OCI-LY7 (cell line): ENCODE data around the gene EEF1AKMT2. TPM values are rescaled to one million over a fixed set of nuclear protein-coding genes. Genes with fewer than 3 reads are reported as not detected.

Source experiments
- BruUV-seq: library from RNA; stranded (reverse); fragments of 400-500 nt; replicated peaks from 2 replicates; lab custom pipeline; 2021; lab: Mats Ljungman, UMichigan
- CTCF ChIA-PET: fragments of 300-600 bp; sonication (Branson Sonifier 250); formaldehyde crosslinking; loops from one replicate; lab custom pipeline; 2022; ENCODE audit warnings: antibody characterized with exemption; ENCODE audit not compliant: unreplicated experiment; lab: Charles Lee
- POLR2A ChIA-PET: fragments of 300-600 bp; sonication (Branson Sonifier 250); formaldehyde crosslinking; loops from one replicate; lab custom pipeline; 2022; ENCODE audit warnings: antibody characterized with exemption; lab: Charles Lee
- DNase-seq: peaks from one replicate; pipeline ENCODE4 v3.0.0-alpha.2; 2015; ENCODE audit warnings: low spot score
- H2AFZ ChIP-seq: fragments of 200-600 bp; sonication (generic), shearing (Covaris generic); 2 replicates; pipeline ENCODE4 v1.6.1; 2014; ENCODE audit warnings: mild to moderate bottlenecking, antibody characterized with exemption, low read length, moderate library complexity
- H3K27ac ChIP-seq: fragments of 200-600 bp; sonication (generic); 2 replicates; pipeline ENCODE4 v1.5.1; 2014; ENCODE audit warnings: mixed run types, low read depth, mild to moderate bottlenecking, moderate library complexity, low read length, inconsistent platforms; ENCODE audit not compliant: poor library complexity, severe bottlenecking
- H3K36me3 ChIP-seq: fragments of 200-600 bp; sonication (generic); 2 replicates; pipeline ENCODE4 v1.6.1; 2014; ENCODE audit warnings: mild to moderate bottlenecking, antibody characterized with exemption, low read length, moderate library complexity, mixed read lengths; ENCODE audit not compliant: insufficient read depth
- H3K4me1 ChIP-seq: fragments of 200-600 bp; sonication (generic); 2 replicates; pipeline ENCODE4 v1.5.1; 2014; ENCODE audit warnings: mild to moderate bottlenecking, low read length; ENCODE audit not compliant: insufficient read depth, poor library complexity, severe bottlenecking
- H3K4me2 ChIP-seq: fragments of 200-600 bp; sonication (generic); 2 replicates; pipeline ENCODE4 v1.6.1; 2014; ENCODE audit warnings: mild to moderate bottlenecking, low read length
- H3K4me3 ChIP-seq: fragments of 200-600 bp; sonication (generic); 2 replicates; pipeline ENCODE4 v1.5.1; 2014; ENCODE audit warnings: mild to moderate bottlenecking, low read depth, low read length; ENCODE audit not compliant: poor library complexity, severe bottlenecking
- H3K79me2 ChIP-seq: fragments of 200-600 bp; sonication (generic); 2 replicates; pipeline ENCODE4 v1.6.1; 2016; ENCODE audit warnings: low read depth, mild to moderate bottlenecking, low read length, moderate library complexity, mixed read lengths; ENCODE audit not compliant: insufficient read depth
- H3K9me2 ChIP-seq: fragments of 200-600 bp; sonication (generic); 2 replicates; pipeline ENCODE4 v1.6.1; 2016; ENCODE audit warnings: mild to moderate bottlenecking, low read length, mixed read lengths; ENCODE audit not compliant: insufficient read depth
- H3K9me3 ChIP-seq: fragments of 200-600 bp; sonication (generic); 2 replicates; pipeline ENCODE4 v1.6.1; 2014; ENCODE audit warnings: mild to moderate bottlenecking, mixed run types, low read length, mixed read lengths
- H4K20me1 ChIP-seq: fragments of 200-600 bp; sonication (generic); 2 replicates; pipeline ENCODE4 v1.6.1; 2014; ENCODE audit warnings: mild to moderate bottlenecking, antibody characterized with exemption, low read length, moderate library complexity, mixed read lengths; ENCODE audit not compliant: insufficient read depth
- EZH2phosphoT487 ChIP-seq: fragments of 200-600 bp; sonication (generic); IDR thresholded peaks from 2 replicates; pipeline ENCODE4 v1.6.1; 2018; ENCODE audit warnings: low read depth, borderline replicate concordance, mild to moderate bottlenecking, mixed run types, antibody characterized with exemption, low read length, moderate library complexity, mixed read lengths
- intact Hi-C: fragments of 100-400 bp; cut with micrococcal nuclease; formaldehyde crosslinking; loops from one replicate; pipeline ENCODE4 v1.10.0; 2022; ENCODE audit not compliant: unreplicated experiment
- total RNA-seq, 2 experiments: library from RNA; depleted of rRNA in 1 of 2; stranded (reverse); fragments of >200 nt in 1 of 2; shearing (Covaris generic) in 1 of 2; gene quantifications; 2 replicates each; pipeline ENCODE4 v1.2.3, GENCODE V29; 2014 to 2022
- TF ChIP-seq, protein P1 (sequence below): fragments of 200-600 bp; sonication (generic); conservative IDR thresholded peaks from 2 replicates; pipeline ENCODE4 v1.5.1; 2014; ENCODE audit warnings: mild to moderate bottlenecking, antibody characterized with exemption, low read length, moderate library complexity, mixed read lengths

Gene EEF1AKMT2
- total RNA-seq, 2 experiments from 2014 or later, result 32.4 to 37.7 TPM

- Histone ChIP-seq H3K4me3 (no peak overlapping the region), H3K9me2 (no peaks in the 10 kb centered on the region), H3K27ac (no peak overlapping the region), H3K4me1 (peaks cover 78% of the 10 kb centered on the region), H3K36me3 (peaks cover 79% of the 10 kb centered on the region), H3K79me2 (peaks cover 96% of the 10 kb centered on the region), H4K20me1 (peaks cover 51% of the 10 kb centered on the region), H3K4me2 (no peak overlapping the region), H3K9me3 (no peaks in the 10 kb centered on the region), H2AFZ (no peak overlapping the region)
- ChIA-PET CTCF (interaction anchor here (0.6 kb wide), 1 partner anchor 80 kb away, joined by 3 read pairs; no protein-coding TSS in a partner anchor), POLR2A (interaction anchor here (0.9 to 4.6 kb wide), 4 partner anchors 9 to 186 kb away, joined by 3 to 29 read pairs (median 3); no protein-coding TSS in a partner anchor)
- no TSS peak for BruUV-seq
- no peak for DNase-seq
- TF ChIP-seq, protein P1, sequence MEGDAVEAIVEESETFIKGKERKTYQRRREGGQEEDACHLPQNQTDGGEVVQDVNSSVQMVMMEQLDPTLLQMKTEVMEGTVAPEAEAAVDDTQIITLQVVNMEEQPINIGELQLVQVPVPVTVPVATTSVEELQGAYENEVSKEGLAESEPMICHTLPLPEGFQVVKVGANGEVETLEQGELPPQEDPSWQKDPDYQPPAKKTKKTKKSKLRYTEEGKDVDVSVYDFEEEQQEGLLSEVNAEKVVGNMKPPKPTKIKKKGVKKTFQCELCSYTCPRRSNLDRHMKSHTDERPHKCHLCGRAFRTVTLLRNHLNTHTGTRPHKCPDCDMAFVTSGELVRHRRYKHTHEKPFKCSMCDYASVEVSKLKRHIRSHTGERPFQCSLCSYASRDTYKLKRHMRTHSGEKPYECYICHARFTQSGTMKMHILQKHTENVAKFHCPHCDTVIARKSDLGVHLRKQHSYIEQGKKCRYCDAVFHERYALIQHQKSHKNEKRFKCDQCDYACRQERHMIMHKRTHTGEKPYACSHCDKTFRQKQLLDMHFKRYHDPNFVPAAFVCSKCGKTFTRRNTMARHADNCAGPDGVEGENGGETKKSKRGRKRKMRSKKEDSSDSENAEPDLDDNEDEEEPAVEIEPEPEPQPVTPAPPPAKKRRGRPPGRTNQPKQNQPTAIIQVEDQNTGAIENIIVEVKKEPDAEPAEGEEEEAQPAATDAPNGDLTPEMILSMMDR, result no peak
- no peak for TF ChIP-seq EZH2phosphoT487
- intact Hi-C loops, result no loop called here
Observed at GRCh38 chr10:124727361-124727960, 64.2 kb downstream of the EEF1AKMT2 start.

DNA sequence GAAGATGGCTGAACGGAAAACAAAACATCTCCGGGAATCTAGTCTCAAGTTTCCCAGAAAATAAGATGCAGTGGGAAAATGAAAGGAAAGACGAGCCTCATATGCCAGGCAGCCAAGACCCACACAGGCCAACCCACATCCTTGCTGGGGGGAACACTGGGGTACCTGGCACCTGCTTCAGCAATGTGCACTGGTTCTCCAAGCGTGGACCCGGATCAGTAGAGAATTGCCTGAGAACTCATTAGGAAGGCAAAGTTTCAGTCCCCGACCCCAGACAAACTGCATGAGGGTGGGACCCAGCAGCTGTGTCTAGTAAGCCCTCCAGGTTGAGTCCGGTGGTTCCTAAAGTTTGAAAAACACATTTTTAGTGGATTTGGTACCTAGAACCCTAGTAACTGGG is 65.9 kb downstream of the EEF1AKMT2 start:
- Histone ChIP-seq H3K79me2 (peaks cover 98% of the 10 kb centered on the region), H2AFZ (no peak overlapping the region), H3K4me2 (peak overlapping the region; percentile 48), H3K36me3 (peaks cover 74% of the 10 kb centered on the region), H3K4me3 (no peak overlapping the region), H3K4me1 (peaks cover 79% of the 10 kb centered on the region), H3K9me3 (no peaks in the 10 kb centered on the region), H4K20me1 (peaks cover 51% of the 10 kb centered on the region), H3K9me2 (no peaks in the 10 kb centered on the region), H3K27ac (peak overlapping the region; percentile 37)
- TF ChIP-seq EZH2phosphoT487, result no peak
- TF ChIP-seq, protein P1, result no peak
- no peak for DNase-seq
- ChIA-PET CTCF (no interaction called here), POLR2A (interaction anchor here (0.7 to 1.3 kb wide), 4 partner anchors 8 to 253 kb away, joined by 3 to 5 read pairs (median 3); no protein-coding TSS in a partner anchor)
- BruUV-seq, result no TSS peak
- intact Hi-C loops, result no loop called here

DNA sequence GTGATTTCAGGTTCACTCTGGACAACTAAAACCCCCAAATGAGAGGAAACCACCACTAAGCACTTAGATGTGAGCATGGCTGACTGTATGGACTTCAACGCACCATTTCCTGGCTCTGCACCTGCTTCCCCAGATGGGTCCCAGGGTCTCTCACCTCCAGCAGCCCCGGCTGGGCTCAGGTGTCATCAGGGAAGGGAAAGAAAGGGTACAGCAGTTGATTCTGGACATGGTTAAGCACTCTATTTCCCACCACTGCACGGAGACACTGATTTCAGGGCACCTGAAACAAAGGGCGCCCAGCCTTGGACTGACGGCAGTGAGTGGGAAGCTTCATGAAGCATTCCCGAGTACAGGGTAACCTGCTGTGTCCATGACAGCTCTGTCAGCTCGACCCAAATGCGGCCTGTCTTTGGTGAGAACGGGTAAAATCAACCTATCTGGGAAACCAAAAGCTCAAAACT is 66.5 kb downstream of the EEF1AKMT2 start:
- Histone ChIP-seq H2AFZ (no peak overlapping the region), H3K9me3 (no peaks in the 10 kb centered on the region), H3K9me2 (no peaks in the 10 kb centered on the region), H3K36me3 (peaks cover 74% of the 10 kb centered on the region), H3K4me3 (no peak overlapping the region), H4K20me1 (peaks cover 51% of the 10 kb centered on the region), H3K79me2 (peaks cover 98% of the 10 kb centered on the region), H3K4me2 (peak overlapping the region; percentile 48), H3K27ac (peak overlapping the region; percentile 37), H3K4me1 (peaks cover 79% of the 10 kb centered on the region)
- no TSS peak for BruUV-seq
- CTCF ChIA-PET, result no interaction called here
- TF ChIP-seq, protein P1, result no peak
- intact Hi-C loops, result no loop called here
- DNase-seq, result peak; percentile 71
- POLR2A ChIA-PET, result interaction anchor here (0.6 to 1.3 kb wide), 7 partner anchors 8 to 185 kb away, joined by 3 to 5 read pairs (median 3); no protein-coding TSS in a partner anchor
